ENCODE measurements around the gene GNB1. TPM values are rescaled to one million over a fixed set of nuclear protein-coding genes. Genes with fewer than 3 reads are reported as not detected.

Gene GNB1
- polyA plus RNA-seq, 1 of the 3 experiments (the other 2 are of a cell fraction), result 355 TPM

DNA sequence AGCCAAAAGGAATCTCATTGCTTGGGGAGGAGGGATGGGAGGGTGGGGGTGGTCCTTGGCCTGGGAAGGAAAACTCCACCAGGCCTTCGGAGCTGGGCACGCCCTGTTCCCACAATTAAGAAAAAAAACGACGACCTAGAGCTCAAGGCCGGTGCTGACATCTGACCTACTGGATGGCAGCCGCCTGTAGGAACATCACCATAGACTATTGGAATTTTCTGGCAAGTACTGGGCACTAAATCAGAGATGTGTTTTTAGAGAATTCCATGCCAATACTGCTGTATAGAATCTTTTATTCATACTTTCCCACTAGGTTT, 113.3 kb downstream of the GNB1 start (continued):
- TF ChIP-seq USF2 (IDR thresholded peaks at IDR 0.05; ENCODE audit: borderline replicate concordance, low read depth, low read length), result no peak
- no peak for TF ChIP-seq MAX (IDR thresholded peaks at IDR 0.05; ENCODE audit: low read depth)
- TF ChIP-seq NRF1 (IDR thresholded peaks at IDR 0.05; ENCODE audit: low read depth, low read length), result no peak

- peak overlapping the region; percentile 71 to 80 for H3K4me3 ChIP-seq (ENCODE audit: low read depth in 2 of 2, low read length in 1 of 2)
- no peak for TF ChIP-seq SIN3A (IDR thresholded peaks at IDR 0.05; ENCODE audit: borderline replicate concordance, low read depth, low read length)
- no peak for TF ChIP-seq RCOR1 (IDR thresholded peaks at IDR 0.05; ENCODE audit: low read length)
- TF ChIP-seq TEAD4 (IDR thresholded peaks at IDR 0.05; ENCODE audit: borderline replicate concordance, insufficient read depth), result no peak
- no peak for TF ChIP-seq GABPA (IDR thresholded peaks at IDR 0.05; ENCODE audit: low read depth)
- no peak for TF ChIP-seq USF1 (IDR thresholded peaks at IDR 0.05; ENCODE audit: borderline replicate concordance, low read depth)
- TF ChIP-seq MXI1 (IDR thresholded peaks at IDR 0.05; ENCODE audit: low read depth, low read length), result no peak
- TF ChIP-seq GATA2 (CRISPR knock-in tag; IDR thresholded peaks at IDR 0.05), result no peak
- no peak for TF ChIP-seq TCF12 (IDR thresholded peaks at IDR 0.05)
- TF ChIP-seq, protein P1, sequence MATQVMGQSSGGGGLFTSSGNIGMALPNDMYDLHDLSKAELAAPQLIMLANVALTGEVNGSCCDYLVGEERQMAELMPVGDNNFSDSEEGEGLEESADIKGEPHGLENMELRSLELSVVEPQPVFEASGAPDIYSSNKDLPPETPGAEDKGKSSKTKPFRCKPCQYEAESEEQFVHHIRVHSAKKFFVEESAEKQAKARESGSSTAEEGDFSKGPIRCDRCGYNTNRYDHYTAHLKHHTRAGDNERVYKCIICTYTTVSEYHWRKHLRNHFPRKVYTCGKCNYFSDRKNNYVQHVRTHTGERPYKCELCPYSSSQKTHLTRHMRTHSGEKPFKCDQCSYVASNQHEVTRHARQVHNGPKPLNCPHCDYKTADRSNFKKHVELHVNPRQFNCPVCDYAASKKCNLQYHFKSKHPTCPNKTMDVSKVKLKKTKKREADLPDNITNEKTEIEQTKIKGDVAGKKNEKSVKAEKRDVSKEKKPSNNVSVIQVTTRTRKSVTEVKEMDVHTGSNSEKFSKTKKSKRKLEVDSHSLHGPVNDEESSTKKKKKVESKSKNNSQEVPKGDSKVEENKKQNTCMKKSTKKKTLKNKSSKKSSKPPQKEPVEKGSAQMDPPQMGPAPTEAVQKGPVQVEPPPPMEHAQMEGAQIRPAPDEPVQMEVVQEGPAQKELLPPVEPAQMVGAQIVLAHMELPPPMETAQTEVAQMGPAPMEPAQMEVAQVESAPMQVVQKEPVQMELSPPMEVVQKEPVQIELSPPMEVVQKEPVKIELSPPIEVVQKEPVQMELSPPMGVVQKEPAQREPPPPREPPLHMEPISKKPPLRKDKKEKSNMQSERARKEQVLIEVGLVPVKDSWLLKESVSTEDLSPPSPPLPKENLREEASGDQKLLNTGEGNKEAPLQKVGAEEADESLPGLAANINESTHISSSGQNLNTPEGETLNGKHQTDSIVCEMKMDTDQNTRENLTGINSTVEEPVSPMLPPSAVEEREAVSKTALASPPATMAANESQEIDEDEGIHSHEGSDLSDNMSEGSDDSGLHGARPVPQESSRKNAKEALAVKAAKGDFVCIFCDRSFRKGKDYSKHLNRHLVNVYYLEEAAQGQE (IDR thresholded peaks at IDR 0.05; ENCODE audit: low read depth, low read length), result no peak
- no peak for TF ChIP-seq SMC3 (IDR thresholded peaks at IDR 0.05; ENCODE audit: low read depth, low read length)
- no peak for TF ChIP-seq CTCF (IDR thresholded peaks at IDR 0.05)
- TF ChIP-seq ELF1 (IDR thresholded peaks at IDR 0.05), result no peak
- TF ChIP-seq FOXM1 (IDR thresholded peaks at IDR 0.05; ENCODE audit: low read depth), result no peak
- no peak for TF ChIP-seq POLR2AphosphoS5 (IDR thresholded peaks at IDR 0.05; ENCODE audit: low read depth, low read length)
- no peak for TF ChIP-seq CHD2 (IDR thresholded peaks at IDR 0.05; ENCODE audit: low read length, partially characterized antibody)
- ChIA-PET CTCF (interaction anchor here (1.2 to 5.6 kb wide), 4 partner anchors 9 to 130 kb away, joined by 3 to 54 read pairs (median 6); no protein-coding TSS in a partner anchor), POLR2A (no interaction called here)
- no peaks in the 10 kb centered on the region for H3K27me3 ChIP-seq (ENCODE audit: insufficient read depth)
- H4K20me1 ChIP-seq (ENCODE audit: insufficient read depth), result peaks cover 19% of the 10 kb centered on the region
- H3K9ac ChIP-seq, result peak overlapping the region; percentile 74; the same call in 1 of the 2 replicates
- WGBS (ENCODE audit: low lambda C conversion rate), result 71% methylated on average over 6 of the region's 9 CpGs
- H3K79me2 ChIP-seq (ENCODE audit: insufficient read depth), result peaks cover 61% of the 10 kb centered on the region
- peak overlapping the region; percentile 8 to 59; a peak in 2 of 4 replicates for H3K27ac ChIP-seq (ENCODE audit: low read depth in 2 of 2, low read length in 1 of 2)
- H3K9me3 ChIP-seq, result no peaks in the 10 kb centered on the region
- peaks cover 4 to 35% of the 10 kb centered on the region in 2 experiments; a peak in 2 of 4 replicates for H3K4me1 ChIP-seq (ENCODE audit: control insufficient read depth in 1 of 2, insufficient read depth in 2 of 2, low read depth in 1 of 2, low read length in 1 of 2)
- peak overlapping the region; percentile 91 for H3K4me2 ChIP-seq
- H3K9me2 ChIP-seq, result no peaks in the 10 kb centered on the region
- peaks cover 28% of the 10 kb centered on the region for H3F3A ChIP-seq (replicated peaks; ENCODE audit: insufficient read depth)
- H2AFZ ChIP-seq (ENCODE audit: low read depth), result no peak overlapping the region
- H3K36me3 ChIP-seq (replicated peaks in 1 of 2; ENCODE audit: control insufficient read depth in 1 of 2, insufficient read depth in 2 of 2, low read length in 1 of 2), result peaks cover 0 to 9% of the 10 kb centered on the region in 2 experiments
- DNase-seq, result no peak
Observed at GRCh38 chr1:1776672-1777582, 114.0 kb downstream of the GNB1 start.
